NCI-H2171 treated with DMSO at 0.1 percent for 48 hours (cell line): ENCODE measurements around the gene NPM3.
"Not testable (repeated sequence)": the region's sequence is repeated elsewhere in the genome, so short reads cannot be mapped to it uniquely, and the experiment has no call there.

Source experiments
- DNase-seq: peaks from one replicate; lab custom pipeline; 2025; lab: John Stamatoyannopoulos, UW

Gene NPM3

DNA sequence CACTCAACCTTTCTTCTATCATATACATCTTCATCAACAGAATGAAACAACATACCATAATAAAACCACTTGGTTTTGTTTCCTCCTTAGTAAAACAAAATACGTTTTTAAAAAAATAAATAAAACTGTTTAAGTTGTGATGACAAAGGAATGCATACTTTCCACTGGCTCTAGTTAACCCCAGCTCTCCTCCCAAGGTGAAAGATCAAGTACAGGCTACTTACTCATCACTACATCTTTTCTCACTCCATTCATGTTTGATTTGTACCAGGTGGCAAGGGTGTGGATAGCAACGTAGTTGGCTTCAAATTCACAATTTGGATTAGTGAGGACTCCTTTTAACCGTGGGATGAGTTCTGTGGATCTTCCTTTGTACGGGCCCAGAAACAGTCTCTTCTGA, 20.3 kb upstream of the NPM3 start:
- no peak for DNase-seq

DNA sequence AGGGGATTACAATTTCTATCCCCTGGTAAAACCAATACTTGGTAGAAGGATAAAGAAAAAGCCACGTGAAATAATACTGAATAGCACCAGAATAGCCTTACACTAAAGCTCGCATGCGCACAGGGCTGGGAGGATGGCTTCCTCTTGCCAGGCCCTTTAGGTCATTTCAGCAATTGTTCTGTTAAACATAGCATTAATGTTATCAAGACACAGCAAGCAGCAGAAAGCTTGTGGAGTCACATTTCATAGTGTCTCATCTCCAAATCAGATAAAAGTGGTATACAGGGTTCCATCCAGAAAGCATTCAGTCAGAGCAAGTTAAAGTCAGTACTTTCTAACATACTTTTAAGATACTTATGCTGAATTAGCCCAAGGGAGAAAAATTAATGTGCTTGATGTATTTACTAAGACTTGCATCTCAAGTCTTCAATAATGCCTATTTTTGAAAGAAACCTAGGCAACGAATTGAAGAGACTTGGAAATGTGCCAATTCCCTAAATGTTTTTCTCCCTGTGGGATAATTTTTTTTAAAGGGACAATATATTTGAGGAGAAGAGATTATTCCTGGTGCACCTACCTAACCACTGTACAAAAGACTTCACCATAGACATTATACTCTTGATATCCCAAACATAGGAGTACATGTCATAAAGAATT, 14.3 kb upstream of the NPM3 start:
- no peak for DNase-seq

GRCh38 chr10:101793526-101793925, 10.3 kb upstream of the NPM3 start:
- no peak for DNase-seq

DNA sequence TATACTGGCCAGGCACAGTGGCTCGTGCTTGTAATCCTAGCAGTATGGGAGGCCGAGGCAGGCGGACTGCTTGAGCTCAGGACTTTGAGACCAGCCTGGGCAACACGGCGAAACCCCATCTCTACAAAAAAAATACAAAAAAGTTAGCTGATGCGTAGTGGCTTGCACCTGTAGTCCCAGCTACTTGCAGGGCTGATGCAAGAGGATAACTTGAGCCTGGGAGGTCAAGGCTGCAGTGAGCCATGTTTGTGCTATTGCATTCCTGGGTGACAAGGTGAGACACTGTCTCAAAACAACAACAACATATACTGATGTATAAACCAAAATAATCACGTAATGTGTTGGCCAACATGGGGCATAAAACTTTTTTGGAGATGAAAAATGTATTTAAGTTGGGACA, 6.4 kb upstream of the NPM3 start:
- no peak for DNase-seq

GRCh38 chr10:101789231-101789630, 6.0 kb upstream of the NPM3 start:
- DNase-seq, result not testable (repeated sequence)

- no peak for DNase-seq
Measured at GRCh38 chr10:101785801-101786200, 2.6 kb upstream of the NPM3 start.

- no peak for DNase-seq
Measured at GRCh38 chr10:101784558-101784957, 1.3 kb upstream of the NPM3 start.

- DNase-seq, result no peak
Measured at GRCh38 chr10:101783736-101784118, 481 bp upstream of the NPM3 start.

GRCh38 chr10:101781984-101782810, 1.0 kb downstream of the NPM3 start:
- DNase-seq, result no peak

DNA sequence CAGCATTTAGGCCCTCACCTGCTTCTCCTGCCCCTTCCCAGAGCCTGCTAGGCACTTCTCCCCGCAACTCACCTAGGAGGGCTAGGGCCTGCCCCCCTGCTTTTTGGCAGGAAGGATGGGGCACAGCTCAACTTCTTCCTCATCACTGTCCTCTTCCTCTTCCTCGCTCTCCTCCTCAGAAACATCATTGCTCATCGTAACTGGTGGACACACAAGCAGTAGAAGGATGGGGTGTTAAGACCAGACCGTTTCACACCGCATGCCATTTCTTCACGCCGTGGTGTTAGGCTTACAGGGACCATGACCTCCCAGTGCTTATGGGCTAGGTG, 1.6 kb downstream of the NPM3 start:
- no peak for DNase-seq

- DNase-seq, result peak; percentile 70
Measured at GRCh38 chr10:101780818-101781654, 2.2 kb downstream of the NPM3 start.

- DNase-seq, result no peak
Measured at GRCh38 chr10:101780187-101780817, 2.9 kb downstream of the NPM3 start.

- DNase-seq, result peak; percentile 57
Measured at GRCh38 chr10:101779544-101780186, 3.6 kb downstream of the NPM3 start.

DNA sequence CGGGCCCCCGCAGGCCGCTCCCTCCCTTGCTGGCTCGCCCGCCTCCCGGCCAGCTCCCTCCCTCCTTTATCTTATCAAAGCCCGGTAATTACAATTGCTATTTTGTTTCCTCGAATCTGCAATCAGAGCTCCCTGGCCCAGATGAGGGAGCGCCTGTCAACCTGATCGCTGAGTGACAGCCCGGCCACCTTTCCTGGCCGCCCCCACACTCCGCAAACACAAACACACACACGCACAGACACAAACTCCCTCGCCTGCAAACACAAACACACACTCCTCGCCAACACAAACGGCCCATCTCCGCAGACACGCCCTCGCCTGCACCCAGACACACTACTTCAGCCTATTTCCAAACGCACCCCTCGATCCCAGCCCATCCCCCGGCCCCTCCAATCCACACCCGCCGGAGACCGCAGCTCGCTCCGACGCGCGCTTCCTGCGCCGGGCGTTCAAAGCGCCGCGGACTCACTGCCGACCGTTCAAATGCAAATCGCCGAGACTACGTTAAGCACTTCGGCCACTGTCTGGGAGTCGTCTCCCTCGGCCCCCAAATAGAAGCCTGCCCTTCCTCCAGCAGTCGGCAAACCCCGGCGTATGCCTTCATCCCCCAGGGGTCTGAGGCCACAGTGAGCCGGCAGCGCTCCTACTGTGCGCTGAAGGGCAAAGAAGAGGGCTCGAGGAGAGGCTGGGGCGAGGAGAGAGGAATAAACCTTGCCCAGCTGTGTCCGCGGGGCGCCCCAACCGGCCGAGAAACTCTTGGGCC, 4.3 kb downstream of the NPM3 start:
- peak; percentile 69 for DNase-seq

- no peak for DNase-seq
Measured at GRCh38 chr10:101778151-101778780, 5.0 kb downstream of the NPM3 start.

DNA sequence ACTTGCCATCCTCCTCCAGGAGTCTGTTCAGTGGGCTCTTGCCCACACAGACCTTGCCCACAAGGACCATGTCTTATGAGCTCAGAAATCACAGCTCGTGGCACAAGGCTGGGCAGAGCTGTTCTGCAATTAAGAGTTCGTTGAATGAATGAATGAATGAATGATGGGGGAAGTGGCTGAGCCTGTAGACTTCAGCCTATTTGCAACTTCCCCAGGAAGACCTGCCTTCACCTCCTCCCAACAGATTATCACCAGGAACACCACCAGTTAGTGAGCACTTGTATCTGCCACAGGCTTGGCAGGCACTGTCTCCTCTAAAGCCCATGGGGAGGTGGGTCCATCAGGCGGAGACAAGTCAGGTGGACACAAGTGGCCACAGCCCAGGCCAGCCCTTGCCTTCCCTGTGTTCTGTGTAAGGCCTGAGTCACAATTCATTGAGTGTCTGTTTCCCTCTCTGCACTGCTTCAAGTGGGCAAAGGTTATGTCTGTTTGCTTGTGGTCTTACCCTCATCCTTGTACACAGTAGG, 5.6 kb downstream of the NPM3 start:
- DNase-seq, result no peak

DNA sequence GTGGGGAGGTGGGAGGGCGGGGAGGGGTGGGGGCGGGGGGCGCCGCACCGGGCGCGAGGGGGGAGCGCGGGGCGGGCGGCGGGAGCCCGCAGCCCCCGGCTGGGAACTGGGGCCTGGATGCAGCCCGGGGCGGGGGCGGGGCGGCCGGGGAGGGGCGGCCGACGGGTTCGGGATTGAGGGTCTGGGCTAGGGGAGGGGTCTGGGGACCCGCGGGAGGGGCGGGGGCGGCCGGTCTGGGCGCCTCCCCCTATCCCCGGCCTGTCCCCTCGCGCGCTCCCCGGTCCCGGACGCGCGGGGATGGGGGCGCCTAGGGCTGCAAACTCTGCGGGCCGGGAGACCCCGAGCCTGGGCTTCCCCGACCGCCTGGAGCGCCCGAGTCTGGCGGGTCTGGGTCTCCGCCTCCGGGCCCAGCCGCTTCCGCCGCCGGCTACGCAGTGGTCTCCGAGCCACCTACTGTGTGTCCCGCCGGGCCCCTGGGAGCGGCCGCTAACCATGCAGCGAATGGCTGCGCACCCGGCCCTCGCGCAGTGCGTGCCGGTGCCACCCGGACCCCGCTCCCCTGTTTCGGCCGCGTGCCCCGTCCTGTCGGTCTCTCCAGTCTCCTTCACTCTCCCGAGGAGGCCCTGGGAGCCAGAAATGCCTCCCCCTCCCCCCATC, 7.0 kb downstream of the NPM3 start:
- DNase-seq, result no peak

GRCh38 chr10:101775273-101776160, 7.7 kb downstream of the NPM3 start, which contains the start of gene FGF8:
Gene FGF8, minus strand, starts transcription at chr10:101776114. Its CDS starts 214 bp downstream, at chr10:101775900.
- DNase-seq, result no peak
